Activated CD4-positive, alpha-beta T cell treated with anti-CD3 and anti-CD28 coated beads for 4 hours (primary cell): ENCODE data around the gene WDR45.

Source experiments
- DNase-seq, 2 donors: peaks; one replicate each; pipeline ENCODE4 v3.0.0-alpha.2; 2020

WDR45 gene

DNA sequence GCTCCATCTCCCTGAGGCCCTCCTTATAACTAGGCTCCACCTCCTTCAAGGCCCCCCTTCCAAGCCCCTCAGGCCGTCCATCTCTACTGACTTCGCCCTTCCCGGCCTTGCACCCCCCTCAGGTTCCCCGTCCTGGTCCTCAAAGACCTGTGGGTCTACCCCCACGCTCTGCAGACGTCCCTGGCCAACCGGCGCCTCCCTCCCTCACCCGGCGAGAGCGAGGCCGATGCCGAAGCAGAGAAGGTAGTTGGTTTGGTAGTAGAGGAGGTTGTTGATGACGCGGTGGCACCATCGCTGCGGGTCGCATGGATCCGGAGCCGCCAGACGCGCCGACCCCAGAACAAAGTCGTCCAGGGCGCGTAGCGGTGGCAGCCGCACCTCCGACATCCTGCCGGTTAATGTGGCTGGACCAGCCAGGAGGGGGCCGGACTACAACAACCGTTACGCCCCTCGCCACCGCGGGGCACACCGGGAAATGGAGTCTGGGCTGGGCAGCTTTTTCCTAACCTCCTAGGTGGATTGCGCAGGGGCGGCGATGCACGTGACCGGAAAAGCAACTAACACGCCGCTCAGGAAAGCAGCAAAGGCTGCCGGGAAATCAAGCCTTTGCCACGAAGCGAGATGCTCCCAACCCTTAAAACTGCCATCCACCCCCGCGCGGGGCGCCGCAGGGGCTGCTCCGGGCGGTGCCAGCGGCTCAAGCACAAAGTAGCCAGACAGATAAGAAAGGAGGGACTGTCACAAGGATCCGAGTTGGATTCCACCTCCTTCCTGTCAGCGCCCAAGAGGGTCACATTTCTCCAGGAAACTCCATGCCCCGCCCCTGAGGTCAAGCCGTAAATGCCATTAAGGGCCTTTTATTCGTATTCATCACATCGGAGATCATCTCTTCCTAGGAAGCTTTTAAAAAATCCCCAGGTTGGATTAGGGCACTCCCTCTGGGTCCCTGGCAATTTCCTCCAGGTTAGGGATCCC is 5.8 kb downstream of the WDR45 start, which contains the start of gene PRAF2:
Gene PRAF2 (minus strand): TSS at position 402 of the 975 bp plus-strand sequence. CDS start 15 bp downstream, at position 387.
- DNase-seq, result peak; percentile 85 to 89

DNA sequence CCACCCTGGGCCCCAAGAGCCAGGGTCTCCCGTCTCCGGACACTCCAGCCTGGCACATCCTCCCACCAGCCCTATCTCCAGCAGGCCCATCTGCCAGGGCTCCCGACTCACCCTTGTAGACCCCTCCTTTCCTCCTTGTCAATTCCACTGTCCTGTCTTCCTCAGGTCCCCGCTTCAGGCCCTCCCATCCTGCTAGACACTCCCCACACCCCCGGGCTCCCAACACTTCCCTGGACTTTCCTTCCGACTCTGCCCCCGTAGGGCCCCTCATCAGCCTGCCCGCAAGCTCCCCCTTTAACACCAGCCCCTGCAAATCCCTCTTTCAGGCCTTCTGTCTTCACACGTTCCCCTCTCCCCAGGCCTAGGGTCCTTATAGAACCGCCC is 7.0 kb downstream of the WDR45 start:
- no peak for DNase-seq

- no peak for DNase-seq
These were observed 7.6 kb downstream of the WDR45 start for GRCh38 chrX:49071877-49072711.

DNA sequence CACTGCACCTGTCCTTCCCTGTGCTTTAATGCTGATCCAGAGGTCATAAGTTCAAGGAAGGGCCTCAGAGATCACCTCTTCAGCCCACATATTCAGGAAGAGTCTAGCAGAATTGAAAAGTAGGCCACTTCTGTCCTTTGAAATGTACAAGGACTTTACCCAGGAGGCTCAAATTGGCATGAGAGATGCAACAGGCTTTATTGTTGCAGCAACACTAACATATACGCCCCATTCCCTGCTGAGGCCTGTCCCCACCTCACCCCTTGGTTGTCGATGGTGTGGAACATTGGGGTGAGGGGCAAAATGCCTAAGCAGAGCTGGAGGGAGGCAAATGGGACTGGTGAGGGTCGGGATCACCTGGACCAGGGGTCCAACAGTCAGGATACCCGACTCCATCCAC is 8.7 kb downstream of the WDR45 start:
- DNase-seq, result no peak

DNA sequence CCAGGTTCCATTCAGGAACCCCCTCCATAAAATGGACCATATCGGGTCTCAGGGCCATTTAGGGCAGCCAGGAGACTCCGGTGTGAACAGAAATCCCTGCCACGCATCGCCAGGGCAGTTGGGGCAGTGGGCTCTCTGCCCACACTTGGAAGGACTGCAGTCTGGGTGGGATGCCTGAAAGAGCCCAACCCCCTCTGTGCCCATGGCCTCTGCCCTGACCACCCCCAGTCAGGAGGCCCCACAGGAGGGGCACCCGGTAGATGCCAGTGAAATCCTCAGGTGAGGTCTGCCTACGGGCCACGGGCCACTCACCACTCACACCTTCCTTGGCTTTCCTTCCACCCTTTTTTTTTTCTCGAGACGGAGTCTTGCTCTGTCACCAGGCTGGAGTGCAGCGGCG is 10.6 kb downstream of the WDR45 start:
- DNase-seq, result no peak

DNA sequence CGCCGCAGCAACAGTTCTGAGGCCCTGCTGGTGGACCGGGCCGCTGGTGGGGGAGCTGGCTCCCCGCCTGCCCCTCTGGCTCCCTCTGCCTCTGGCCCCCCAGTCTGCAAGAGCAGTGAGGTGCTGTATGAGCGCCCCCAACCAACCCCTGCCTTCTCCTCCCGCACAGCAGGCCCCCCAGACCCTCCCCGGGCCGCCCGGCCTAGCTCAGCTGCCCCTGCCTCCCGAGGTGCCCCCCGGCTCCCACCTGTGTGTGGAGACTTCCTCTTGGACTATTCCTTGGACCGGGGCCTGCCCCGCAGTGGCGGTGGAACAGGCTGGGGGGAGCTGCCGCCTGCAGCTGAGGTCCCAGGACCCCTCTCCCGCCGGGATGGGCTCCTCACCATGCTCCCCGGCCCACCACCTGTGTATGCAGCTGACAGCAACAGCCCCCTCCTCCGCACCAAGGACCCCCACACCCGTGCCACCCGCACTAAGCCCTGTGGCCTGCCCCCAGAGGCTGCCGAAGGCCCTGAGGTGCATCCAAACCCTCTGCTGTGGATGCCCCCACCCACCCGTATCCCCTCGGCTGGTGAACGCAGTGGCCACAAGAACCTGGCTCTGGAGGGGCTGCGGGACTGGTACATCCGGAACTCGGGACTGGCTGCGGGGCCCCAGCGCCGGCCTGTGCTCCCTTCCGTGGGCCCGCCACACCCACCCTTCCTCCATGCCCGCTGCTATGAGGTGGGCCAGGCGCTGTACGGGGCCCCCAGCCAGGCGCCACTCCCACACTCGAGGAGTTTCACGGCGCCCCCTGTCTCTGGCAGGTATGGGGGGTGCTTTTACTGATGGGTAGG is 12.2 kb downstream of the WDR45 start:
- DNase-seq, result no peak

DNA sequence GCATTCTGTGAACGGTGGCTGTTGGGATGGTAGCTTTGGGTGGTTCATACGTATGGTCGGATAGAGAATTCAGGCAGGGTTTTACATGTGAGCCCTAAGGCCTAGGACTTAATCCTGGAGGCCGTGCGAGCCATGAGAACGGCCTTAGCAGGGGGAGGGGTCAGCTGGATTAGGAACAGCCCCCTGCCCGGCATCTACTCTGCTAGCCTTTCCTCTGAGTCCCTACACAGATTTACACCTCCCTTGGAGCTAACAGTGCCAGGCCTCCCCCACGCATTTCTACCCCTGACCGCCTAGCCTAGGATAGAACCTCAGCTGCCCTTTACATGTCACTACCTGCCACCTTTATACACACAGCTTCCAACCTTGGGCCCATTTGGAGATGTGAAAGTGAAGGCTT is 13.0 kb downstream of the WDR45 start:
- DNase-seq, result no peak

- DNase-seq, result no peak
These were observed 13.4 kb downstream of the WDR45 start for GRCh38 chrX:49066278-49066677.

DNA sequence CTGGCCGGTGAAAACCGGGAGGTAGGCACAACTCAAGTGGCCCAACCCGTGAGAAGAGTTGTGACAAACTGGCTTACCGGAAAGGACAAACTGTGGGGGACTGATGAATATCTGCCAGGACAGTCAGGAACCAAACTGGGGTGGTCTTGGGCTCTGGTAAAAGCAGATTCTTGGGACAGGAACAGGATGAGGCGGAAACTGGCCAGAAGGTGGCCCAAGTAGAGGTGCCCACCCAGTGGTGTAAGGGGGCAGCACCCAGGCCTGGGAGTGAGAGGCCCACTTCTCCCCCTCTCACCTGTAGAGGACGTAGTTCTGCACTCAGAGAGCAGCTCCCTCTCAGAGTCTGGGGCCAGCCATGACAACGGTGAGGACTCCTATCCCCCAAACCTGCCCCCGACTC is 15.0 kb downstream of the WDR45 start:
- no peak for DNase-seq

DNA sequence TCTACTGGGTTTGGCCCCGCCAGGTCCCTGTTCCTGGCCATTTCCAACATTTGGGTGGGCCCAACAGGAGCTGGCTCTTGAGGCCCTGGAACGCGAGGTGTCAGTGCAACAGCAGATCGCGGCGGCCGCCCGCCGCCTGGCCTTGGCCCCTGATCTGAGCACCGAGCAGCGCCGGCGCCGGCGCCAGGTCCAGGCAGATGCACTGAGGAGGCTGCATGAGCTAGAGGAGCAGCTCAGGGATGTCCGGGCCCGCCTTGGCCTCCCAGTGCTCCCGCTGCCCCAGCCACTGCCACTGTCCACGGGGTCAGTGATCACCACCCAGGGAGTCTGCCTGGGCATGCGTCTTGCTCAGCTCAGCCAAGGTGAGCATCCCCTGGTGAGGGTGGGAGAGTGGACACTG is 15.4 kb downstream of the WDR45 start:
- no peak for DNase-seq

GRCh38 chrX:49063715-49064114 is 16.0 kb downstream of the WDR45 start:
- DNase-seq, result no peak

DNA sequence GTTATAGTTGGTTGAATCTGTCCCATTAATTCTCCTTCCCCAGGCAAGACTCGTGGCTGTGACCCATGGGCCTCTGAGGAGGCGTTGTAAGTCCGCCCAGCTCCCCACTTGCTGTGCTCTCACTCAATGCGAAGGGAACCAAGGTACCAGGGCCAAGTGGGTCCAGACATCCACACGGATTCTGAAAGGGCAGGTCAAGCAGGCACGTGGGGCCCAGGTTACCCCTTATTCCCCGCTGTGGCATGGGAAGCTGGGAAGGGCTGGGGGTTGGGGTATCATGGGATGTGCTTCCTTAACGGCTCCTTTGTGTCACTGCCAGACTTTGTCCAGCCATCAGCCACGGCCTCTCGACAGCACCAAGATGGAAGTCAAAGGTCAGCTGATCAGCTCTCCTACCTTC is 17.8 kb downstream of the WDR45 start:
- DNase-seq, result no peak

GRCh38 chrX:49061490-49061889 is 18.2 kb downstream of the WDR45 start:
- no peak for DNase-seq

GRCh38 chrX:49060914-49061313 is 18.8 kb downstream of the WDR45 start:
- no peak for DNase-seq

DNA sequence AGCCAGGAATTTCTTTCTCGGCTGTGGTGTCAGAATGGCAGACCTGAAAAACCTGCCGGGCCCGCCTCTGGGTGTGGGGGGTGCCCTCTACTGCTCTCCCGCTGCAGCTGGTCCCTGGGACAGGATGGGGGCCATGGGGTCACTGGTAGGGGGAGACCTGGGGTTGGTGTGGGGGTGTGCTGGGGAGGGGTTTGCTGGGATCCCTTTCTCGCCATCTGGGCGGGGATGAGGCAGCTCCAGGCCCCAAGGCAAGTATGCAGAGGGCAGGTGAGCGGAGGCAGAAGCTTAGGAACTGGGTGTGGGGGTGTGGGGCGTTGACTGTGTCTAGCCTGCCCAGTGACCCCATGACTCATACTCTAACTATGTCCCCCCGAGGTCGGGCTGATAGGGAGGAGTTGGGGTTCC is 20.0 kb downstream of the WDR45 start:
- DNase-seq, result no peak

- DNase-seq, result no peak
These were observed 20.5 kb downstream of the WDR45 start for GRCh38 chrX:49059201-49059600.

- DNase-seq, result no peak
These were observed 20.9 kb downstream of the WDR45 start, which contains the start of gene CCDC120 for GRCh38 chrX:49058794-49059193. TSS of gene CCDC120 (plus strand) at chrX:49058999. CDS start at chrX:49062042, 3,043 bp downstream.

DNA sequence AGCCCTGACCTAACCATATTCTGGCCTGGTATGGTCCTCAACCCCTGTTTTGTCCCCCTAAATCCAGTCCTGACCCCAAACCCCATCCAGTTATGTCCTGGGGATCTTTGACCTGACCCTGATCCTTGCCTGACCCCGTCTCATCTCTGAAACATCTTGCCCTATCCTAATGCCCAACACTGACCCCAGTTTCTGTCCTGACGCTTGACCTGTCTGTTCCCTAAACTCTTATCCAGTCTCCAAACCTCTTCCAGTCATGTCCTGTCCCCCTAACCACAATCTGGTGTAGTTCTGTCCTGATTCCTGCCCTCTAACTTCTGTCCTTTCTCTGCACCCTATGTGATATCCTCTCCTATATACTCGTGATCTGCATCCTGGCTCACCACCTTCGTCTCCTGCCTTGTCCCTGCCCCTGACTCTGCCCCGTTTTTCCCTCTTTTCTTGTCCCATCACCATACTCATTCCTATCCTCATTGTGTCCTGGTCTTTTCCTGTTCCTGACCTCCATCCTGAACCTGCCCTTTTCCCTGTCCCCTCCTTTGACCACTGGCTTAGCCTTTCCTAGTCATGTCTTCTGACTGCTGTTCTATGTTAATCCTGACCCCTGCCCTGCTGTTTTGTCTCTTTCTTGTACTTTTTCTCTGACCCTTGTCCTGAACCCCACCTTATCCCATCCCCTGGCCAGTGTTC is 25.5 kb downstream of the WDR45 start:
- no peak for DNase-seq

GRCh38 chrX:49053223-49054072 is 26.2 kb downstream of the WDR45 start:
- DNase-seq, result peak; percentile 59 to 61

DNA sequence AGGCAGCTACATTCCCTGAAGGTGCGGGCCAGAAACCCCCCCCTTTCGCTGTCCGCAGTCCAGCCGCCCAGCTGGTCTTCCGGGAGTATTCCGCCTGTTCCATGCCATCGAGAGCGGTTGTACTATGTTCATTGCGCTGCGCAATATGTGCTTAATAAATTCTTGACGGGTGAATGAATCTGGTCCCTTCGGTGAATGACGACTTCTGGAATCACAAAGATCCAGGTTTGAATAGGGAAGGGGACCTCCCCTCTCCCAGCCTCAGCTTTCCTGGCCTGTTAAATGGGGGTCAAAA is 35.8 kb downstream of the WDR45 start:
- no peak for DNase-seq
